ENCODE measurements around the gene TICRR.

- TF ChIP-seq KDM5A (IDR thresholded peaks at IDR 0.05): no peak
- TF ChIP-seq CTCF (IDR thresholded peaks at IDR 0.05): no peak
Observed at GRCh38 chr15:89593018-89593417, 17.7 kb downstream of the TICRR start.
